Activated CD4-positive, alpha-beta T cell treated with anti-CD3 and anti-CD28 coated beads, Interleukin-2, amount 10 ng/mL, durations not matched to agents 24 days and 14 days (primary cell): Measurements from ENCODE around the gene LTK. TPM values are rescaled to one million over a fixed set of nuclear protein-coding genes. Genes with fewer than 3 reads are reported as not detected.
"Not testable (repeated sequence)": the region's sequence is repeated elsewhere in the genome, so short reads cannot be mapped to it uniquely, and the experiment has no call there.

ENCODE experiments used
- DNase-seq: peaks from one replicate; pipeline ENCODE4 v3.0.0; 2022
- H3K27ac Mint-ChIP-seq: one replicate; pipeline ENCODE4 v1.8.0; 2022; ENCODE audit warnings: mild to moderate bottlenecking, mixed read lengths
- H3K27me3 Mint-ChIP-seq: one replicate; pipeline ENCODE4 v1.8.0; 2022; ENCODE audit warnings: mixed read lengths
- H3K36me3 Mint-ChIP-seq: one replicate; pipeline ENCODE4 v1.8.0; 2022; ENCODE audit warnings: low read depth, mild to moderate bottlenecking, mixed read lengths
- H3K4me1 Mint-ChIP-seq: one replicate; pipeline ENCODE4 v1.8.0; 2021; ENCODE audit warnings: mixed read lengths
- H3K4me3 Mint-ChIP-seq: one replicate; pipeline ENCODE4 v1.8.0; 2022; ENCODE audit warnings: mild to moderate bottlenecking, moderate library complexity, mixed read lengths
- H3K9me3 Mint-ChIP-seq: one replicate; pipeline ENCODE4 v1.8.0; 2021; ENCODE audit warnings: mixed read lengths
- intact Hi-C: fragments of 100-400 bp; cut with micrococcal nuclease; formaldehyde crosslinking; loops from one replicate; pipeline ENCODE4 v1.15.1; 2023
- total RNA-seq: library from RNA; stranded (reverse); gene quantifications from 2 replicates; pipeline ENCODE4 v1.2.3, GENCODE V29; 2022

LTK gene
- total RNA-seq, 1 donor from 2014 or later, result not detected

DNA sequence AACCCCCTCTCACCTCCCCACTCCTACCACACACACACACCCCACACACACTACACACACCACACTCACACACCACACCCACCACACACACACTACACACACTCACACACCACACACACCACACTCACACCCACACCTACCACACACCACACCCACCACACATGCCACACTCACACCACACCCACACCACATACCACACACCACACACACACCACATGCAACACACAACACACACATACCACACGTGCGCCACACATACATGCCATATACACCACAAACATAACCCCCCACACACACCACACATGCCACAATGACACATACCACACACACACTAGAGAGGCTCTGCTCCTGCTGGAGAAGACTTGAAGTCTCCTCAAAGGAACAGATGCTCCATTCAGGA, 25.8 kb downstream of the LTK start:
- H3K27ac Mint-ChIP-seq, result peak overlapping the region; percentile 64
- H3K27me3 Mint-ChIP-seq, result peaks cover 9% of the 10 kb centered on the region
- intact Hi-C loops, result loop anchor here (10.0 kb wide), 1 partner anchor 207 kb away; no protein-coding TSS in a partner anchor
- peaks cover 8% of the 10 kb centered on the region for H3K36me3 Mint-ChIP-seq
- peak overlapping the region; percentile 7 for H3K4me3 Mint-ChIP-seq
- peaks cover 49% of the 10 kb centered on the region for H3K4me1 Mint-ChIP-seq
- peak; percentile 74 for DNase-seq
- H3K9me3 Mint-ChIP-seq, result peaks cover 4% of the 10 kb centered on the region

GRCh38 chr15:41487381-41487780, 26.2 kb downstream of the LTK start:
- Mint-ChIP-seq H3K4me1 (peaks cover 47% of the 10 kb centered on the region), H3K27ac (peak overlapping the region; percentile 64), H3K4me3 (no peak overlapping the region)

GRCh38 chr15:41486286-41486685, 27.3 kb downstream of the LTK start:
- peaks cover 4% of the 10 kb centered on the region for H3K9me3 Mint-ChIP-seq
- H3K4me3 Mint-ChIP-seq, result no peak overlapping the region
- no peak overlapping the region for H3K27ac Mint-ChIP-seq
- H3K27me3 Mint-ChIP-seq, result peaks cover 2% of the 10 kb centered on the region
- no peak for DNase-seq
- H3K4me1 Mint-ChIP-seq, result peaks cover 40% of the 10 kb centered on the region
- peaks cover 18% of the 10 kb centered on the region for H3K36me3 Mint-ChIP-seq
- intact Hi-C loops, result loop anchor here (10.0 kb wide), 1 partner anchor 209 kb away; no protein-coding TSS in a partner anchor

More at GRCh38 chr15:41487381-41487780, 26.2 kb downstream of the LTK start:
- Mint-ChIP-seq H3K36me3 (peaks cover 10% of the 10 kb centered on the region), H3K9me3 (peaks cover 4% of the 10 kb centered on the region), H3K27me3 (peaks cover 7% of the 10 kb centered on the region)
- no peak for DNase-seq
- intact Hi-C loops, result loop anchor here (10.0 kb wide), 1 partner anchor 207 kb away; no protein-coding TSS in a partner anchor

DNA sequence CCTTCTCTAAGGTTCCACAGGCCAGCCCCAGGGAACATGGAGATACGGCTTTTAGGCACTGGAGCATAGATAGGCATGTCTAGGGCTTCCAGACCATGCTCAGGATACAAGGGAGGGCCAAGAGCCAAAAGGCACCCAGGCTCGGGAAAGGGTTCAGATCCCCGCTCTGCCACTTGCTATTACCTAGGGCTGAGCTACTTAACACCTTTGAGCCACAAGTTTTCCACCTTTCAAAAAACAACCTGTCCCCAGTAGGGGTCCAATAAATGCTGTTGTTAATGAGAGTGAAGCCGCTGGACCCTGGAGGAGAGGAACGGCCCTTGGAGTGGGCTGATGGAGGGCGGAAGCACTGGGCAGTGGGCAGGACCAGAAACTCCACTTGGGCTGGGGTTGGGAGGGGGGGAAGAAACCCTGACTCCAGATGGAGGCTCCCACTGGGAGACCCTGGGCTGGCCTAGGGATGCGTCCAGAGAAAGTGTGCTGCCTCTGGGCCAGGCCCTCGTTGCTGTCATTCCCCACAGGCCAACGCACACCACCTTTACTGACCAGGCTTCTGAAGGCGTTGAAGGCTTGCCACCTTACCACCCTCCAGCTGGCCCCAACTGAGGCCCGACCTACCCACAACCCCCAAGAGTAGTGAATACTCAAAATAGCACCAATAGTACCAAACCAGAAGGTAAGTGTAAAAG, 28.5 kb downstream of the LTK start:
- H3K4me3 Mint-ChIP-seq, result no peak overlapping the region
- peaks cover under 1% of the 10 kb centered on the region for H3K9me3 Mint-ChIP-seq
- H3K4me1 Mint-ChIP-seq, result peaks cover 31% of the 10 kb centered on the region
- peaks cover 29% of the 10 kb centered on the region for H3K36me3 Mint-ChIP-seq
- H3K27me3 Mint-ChIP-seq, result peaks cover 2% of the 10 kb centered on the region
- no peak for DNase-seq
- H3K27ac Mint-ChIP-seq, result no peak overlapping the region
- intact Hi-C loops, result loop anchor here (10.0 kb wide), 1 partner anchor 210 kb away; no protein-coding TSS in a partner anchor

- Mint-ChIP-seq H3K36me3 (peaks cover 41% of the 10 kb centered on the region), H3K4me1 (peaks cover 26% of the 10 kb centered on the region), H3K9me3 (no peaks in the 10 kb centered on the region), H3K4me3 (peak overlapping the region; percentile 56), H3K27me3 (peaks cover 2% of the 10 kb centered on the region), H3K27ac (peak overlapping the region; percentile 63)
- peak; percentile 75 for DNase-seq
- intact Hi-C loops, result loop anchor here (10.0 kb wide), 1 partner anchor 211 kb away; no protein-coding TSS in a partner anchor
Observed at GRCh38 chr15:41483519-41483918, 30.1 kb downstream of the LTK start.

DNA sequence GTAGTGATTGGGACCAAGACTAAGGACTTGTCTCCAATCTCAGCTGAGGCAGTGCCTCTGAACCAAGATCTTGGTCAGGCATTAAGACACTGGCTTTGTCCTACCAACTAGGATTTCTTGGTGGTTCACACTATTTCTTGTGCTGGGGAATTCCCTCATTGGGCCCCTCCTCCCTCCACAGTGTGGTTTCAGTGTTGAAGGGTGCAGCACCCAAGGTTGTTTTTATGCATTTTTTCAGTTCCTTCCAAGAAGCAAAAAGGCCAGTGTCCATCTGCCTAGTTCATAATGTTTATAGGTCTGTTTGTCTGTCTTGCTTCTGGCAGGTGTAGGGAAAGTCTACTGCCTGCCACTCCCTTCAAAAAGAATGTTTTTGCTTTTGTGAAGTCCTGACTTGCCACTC, 30.5 kb downstream of the LTK start:
- DNase-seq, result peak; percentile 87
- peak overlapping the region; percentile 56 for H3K4me3 Mint-ChIP-seq

DNA sequence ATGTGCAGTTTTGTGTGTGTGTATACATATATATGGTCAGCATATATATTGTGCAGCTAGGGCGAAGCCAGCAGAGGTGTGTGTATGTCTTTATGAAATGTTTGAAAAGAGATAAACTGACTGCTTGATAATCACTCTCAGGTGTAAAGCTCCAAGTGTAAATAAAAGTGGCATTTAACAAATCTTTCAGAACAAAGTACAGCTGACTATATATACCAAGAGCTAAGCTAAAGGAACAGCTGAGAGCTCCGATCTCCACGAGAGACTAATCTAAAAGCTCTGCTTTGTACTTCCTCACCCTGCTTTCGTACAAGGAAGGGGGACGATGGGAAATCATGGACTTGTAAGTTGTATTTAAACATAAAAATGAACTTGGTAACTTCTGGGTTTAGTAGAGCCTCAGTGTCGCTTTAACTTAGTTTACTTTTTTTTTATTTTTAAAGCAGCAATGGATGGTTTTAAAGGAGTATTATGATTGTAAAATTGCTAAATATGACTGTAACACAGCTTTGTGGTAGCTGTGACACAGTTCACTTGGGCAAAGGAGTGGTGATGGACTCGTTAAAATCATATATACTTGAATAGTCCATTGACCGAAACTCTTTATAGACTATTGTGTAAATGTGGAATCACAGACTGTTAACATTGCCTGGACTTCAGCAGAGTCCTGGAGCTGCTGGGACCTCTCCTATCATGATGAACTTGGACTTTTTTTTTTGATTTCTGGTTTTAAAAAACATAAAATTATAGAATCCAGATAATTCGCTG, 31.3 kb downstream of the LTK start:
- no peaks in the 10 kb centered on the region for H3K9me3 Mint-ChIP-seq
- no peak overlapping the region for H3K4me3 Mint-ChIP-seq
- no peaks in the 10 kb centered on the region for H3K27me3 Mint-ChIP-seq
- H3K27ac Mint-ChIP-seq, result no peak overlapping the region
- intact Hi-C loops, result loop anchor here (10.0 kb wide), 1 partner anchor 213 kb away; no protein-coding TSS in a partner anchor
- DNase-seq, result no peak
- H3K4me1 Mint-ChIP-seq, result peaks cover 22% of the 10 kb centered on the region
- peaks cover 44% of the 10 kb centered on the region for H3K36me3 Mint-ChIP-seq

More for the DNA sequence above, 30.5 kb downstream of the LTK start:
- Mint-ChIP-seq H3K4me1 (peaks cover 27% of the 10 kb centered on the region), H3K27ac (peak overlapping the region; percentile 63), H3K36me3 (peaks cover 41% of the 10 kb centered on the region), H3K27me3 (peaks cover 2% of the 10 kb centered on the region), H3K9me3 (no peaks in the 10 kb centered on the region)
- intact Hi-C loops, result loop anchor here (10.0 kb wide), 1 partner anchor 212 kb away; no protein-coding TSS in a partner anchor

- H3K4me3 Mint-ChIP-seq, result no peak overlapping the region
- no peak for DNase-seq
- H3K36me3 Mint-ChIP-seq, result peaks cover 58% of the 10 kb centered on the region
- peaks cover 24% of the 10 kb centered on the region for H3K4me1 Mint-ChIP-seq
- no peaks in the 10 kb centered on the region for H3K9me3 Mint-ChIP-seq
- no peak overlapping the region for H3K27ac Mint-ChIP-seq
- no peaks in the 10 kb centered on the region for H3K27me3 Mint-ChIP-seq
- intact Hi-C loops, result loop anchor here (10.0 kb wide), 1 partner anchor 214 kb away; no protein-coding TSS in a partner anchor
Observed at GRCh38 chr15:41480396-41481140, 33.1 kb downstream of the LTK start.

DNA sequence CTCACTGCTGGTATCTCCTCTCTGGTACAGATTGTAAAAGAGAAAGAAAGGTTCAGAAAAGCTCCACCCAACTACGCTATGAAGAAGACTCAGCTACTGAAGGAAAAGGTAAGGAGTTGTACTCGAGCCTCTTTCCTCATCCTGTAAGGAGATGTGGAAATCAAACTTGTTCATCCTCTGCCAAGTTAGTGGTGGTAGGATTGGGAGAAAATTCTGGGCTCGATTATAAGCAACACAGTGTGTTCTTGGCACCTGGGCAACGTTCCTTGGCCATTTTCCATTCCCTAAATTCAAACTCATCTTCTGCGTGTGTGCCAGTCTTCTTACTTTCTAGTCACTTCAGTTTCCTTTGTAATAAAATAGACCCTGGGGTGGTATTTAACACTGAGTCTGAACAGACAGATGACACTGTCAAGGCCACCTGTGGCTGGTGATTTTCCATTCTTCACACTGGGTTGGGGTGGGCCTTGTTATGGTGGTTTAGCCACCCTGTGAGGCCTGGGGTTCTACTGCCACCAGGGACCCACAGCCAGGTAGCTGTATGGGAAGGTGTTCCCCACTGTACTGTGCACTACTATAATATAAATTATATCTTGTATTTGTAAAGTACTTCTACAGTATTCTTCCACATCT, 37.1 kb downstream of the LTK start:
- intact Hi-C loops, result no loop called here
- Mint-ChIP-seq H3K4me3 (no peak overlapping the region), H3K4me1 (peaks cover 10% of the 10 kb centered on the region), H3K36me3 (peaks cover 67% of the 10 kb centered on the region), H3K27ac (no peak overlapping the region), H3K27me3 (no peaks in the 10 kb centered on the region), H3K9me3 (no peaks in the 10 kb centered on the region)
- no peak for DNase-seq

GRCh38 chr15:41474941-41475340, 38.7 kb downstream of the LTK start:
- H3K27ac Mint-ChIP-seq, result no peak overlapping the region
- no peaks in the 10 kb centered on the region for H3K9me3 Mint-ChIP-seq
- intact Hi-C loops, result no loop called here
- peaks cover 10% of the 10 kb centered on the region for H3K4me1 Mint-ChIP-seq
- no peaks in the 10 kb centered on the region for H3K27me3 Mint-ChIP-seq
- DNase-seq, result no peak
- H3K36me3 Mint-ChIP-seq, result peaks cover 64% of the 10 kb centered on the region
- no peak overlapping the region for H3K4me3 Mint-ChIP-seq

DNA sequence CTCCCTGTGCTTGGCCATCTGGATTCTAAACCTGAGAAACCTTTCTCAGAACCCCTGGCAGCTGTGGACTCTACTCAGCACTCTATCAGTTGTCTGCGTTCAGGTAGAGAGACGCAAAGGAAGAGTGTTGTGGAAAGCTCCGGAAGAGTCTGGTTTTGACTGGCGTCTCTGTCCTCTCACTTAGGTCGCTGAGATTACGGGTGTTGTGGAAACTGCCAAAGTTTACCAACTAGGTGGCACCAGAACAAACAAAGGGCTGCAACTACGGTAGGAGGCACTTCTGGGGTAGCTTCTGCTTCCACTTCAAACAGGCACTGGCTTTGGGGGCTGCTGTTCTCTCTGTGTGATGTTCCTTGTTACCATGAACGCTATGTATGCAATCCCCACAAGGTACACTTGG, 39.2 kb downstream of the LTK start:
- Mint-ChIP-seq H3K4me1 (peaks cover 12% of the 10 kb centered on the region), H3K27ac (no peak overlapping the region), H3K36me3 (peaks cover 66% of the 10 kb centered on the region), H3K4me3 (no peak overlapping the region), H3K9me3 (no peaks in the 10 kb centered on the region), H3K27me3 (no peaks in the 10 kb centered on the region)
- no peak for DNase-seq
- intact Hi-C loops, result no loop called here

- Mint-ChIP-seq H3K4me3 (no peak overlapping the region), H3K4me1 (peaks cover 13% of the 10 kb centered on the region), H3K36me3 (peaks cover 63% of the 10 kb centered on the region), H3K27me3 (no peaks in the 10 kb centered on the region), H3K9me3 (no peaks in the 10 kb centered on the region), H3K27ac (no peak overlapping the region)
- DNase-seq, result no peak
- intact Hi-C loops, result no loop called here
Observed at GRCh38 chr15:41473418-41473817, 40.2 kb downstream of the LTK start.

GRCh38 chr15:41469644-41470043, 44.0 kb downstream of the LTK start:
- Mint-ChIP-seq H3K36me3 (peaks cover 55% of the 10 kb centered on the region), H3K27ac (peak overlapping the region; percentile 37)
- not testable (repeated sequence) for DNase-seq, H3K27me3 Mint-ChIP-seq, H3K4me1 Mint-ChIP-seq, H3K4me3 Mint-ChIP-seq, H3K9me3 Mint-ChIP-seq
- intact Hi-C loops, result loop anchor here (5.0 kb wide), 1 partner anchor 33 kb away; no protein-coding TSS in a partner anchor
